C4-2B (cell line): ENCODE measurements around the gene RBM20.

ENCODE experiments used
- CTCF ChIP-seq: fragments of 450-650 bp; conservative IDR thresholded peaks from 2 replicates; pipeline ENCODE4 v1.5.1; 2017; ENCODE audit warnings: mild to moderate bottlenecking
- ZFX ChIP-seq: fragments of 450-650 bp; IDR thresholded peaks from 2 replicates; pipeline ENCODE4 v1.6.1; 2017

GRCh38 chr10:110638319-110638718 lies 5.8 kb upstream of the RBM20 start:
- no peak for TF ChIP-seq CTCF
- TF ChIP-seq ZFX, result no peak
